Endothelial cell of umbilical vein (primary cell): ENCODE measurements around the gene SNCA. TPM values are rescaled to one million over a fixed set of nuclear protein-coding genes. Genes with fewer than 3 reads are reported as not detected.

Experiments used
- BruUV-seq: library from RNA; stranded (reverse); fragments of 400-500 nt; replicated peaks from 2 replicates; lab custom pipeline; 2021; lab: Mats Ljungman, UMichigan
- CTCF ChIA-PET: fragments of 300-600, 350-600 bp; sonication (Branson Sonifier 250); formaldehyde crosslinking; loops from one replicate; lab custom pipeline; 2021; ENCODE audit warnings: antibody characterized with exemption, inconsistent platforms; lab: Charles Lee
- POLR2A ChIA-PET: fragments of 300-600, 350-600 bp; sonication (Branson Sonifier 250); formaldehyde crosslinking; loops from one replicate; lab custom pipeline; 2021; ENCODE audit warnings: antibody characterized with exemption, inconsistent platforms; lab: Charles Lee
- DNase-seq: peaks from one replicate; pipeline ENCODE4 v3.0.0-alpha.2; 2011; ENCODE audit warnings: low read depth, low spot score
- FAIRE-seq: peaks from 2 replicates; lab custom pipeline; 2011; peaks lifted over from hg19 to GRCh38; lab: Jason Lieb, UNC
- H2AFZ ChIP-seq: 2 replicates; pipeline ENCODE4 v1.6.0; 2012; ENCODE audit warnings: low read depth, low read length, control low read depth, inconsistent platforms
- H3K27ac ChIP-seq: 2 replicates; pipeline ENCODE4 v1.5.1; 2011; ENCODE audit warnings: low read depth, mild to moderate bottlenecking, control low read depth, low read length, moderate library complexity; ENCODE audit not compliant: insufficient read depth
- H3K27me3 ChIP-seq, 2 experiments: 2 replicates each; pipeline versions ENCODE4 v1.6.0 to v1.6.1; 2011; ENCODE audit warnings: low read length in 2 of 2, mixed read lengths in 1 of 2; ENCODE audit not compliant: control insufficient read depth in 2 of 2, insufficient read depth in 2 of 2
- H3K36me3 ChIP-seq, 2 experiments: 2 replicates in 1 of 2; 3 replicates in 1 of 2; pipeline ENCODE4 v1.5.1; 2011; ENCODE audit warnings: low read length in 2 of 2, mild to moderate bottlenecking in 1 of 2, moderate library complexity in 1 of 2; ENCODE audit not compliant: control insufficient read depth in 2 of 2, insufficient read depth in 2 of 2; ENCODE audit errors: extremely low read depth in 1 of 2
- H3K4me1 ChIP-seq: 3 replicates; pipeline ENCODE4 v1.5.1; 2011; ENCODE audit warnings: mild to moderate bottlenecking, low read length; ENCODE audit not compliant: control insufficient read depth, insufficient read depth; ENCODE audit errors: extremely low read depth
- H3K4me2 ChIP-seq: 2 replicates; pipeline ENCODE4 v1.6.1; 2011; ENCODE audit warnings: low read length, control low read depth, mixed read lengths; ENCODE audit not compliant: insufficient read depth
- H3K4me3 ChIP-seq, 3 experiments: fragments of 200-600 bp in 1 of 3; sonication (generic), shearing (Covaris generic) in 1 of 3; replicated peaks in 1 of 3; 2 replicates each; pipeline ENCODE4 v1.5.1; 2011 to 2016; ENCODE audit warnings: control low read depth in 3 of 3, low read length in 3 of 3, mild to moderate bottlenecking in 2 of 3, inconsistent platforms in 1 of 3, low read depth in 1 of 3, moderate library complexity in 1 of 3; ENCODE audit not compliant: insufficient read depth in 1 of 3
- H3K79me2 ChIP-seq: 2 replicates; pipeline ENCODE4 v1.6.0; 2012; ENCODE audit warnings: low read length, inconsistent platforms; ENCODE audit not compliant: control insufficient read depth, insufficient read depth
- H3K9ac ChIP-seq: replicated peaks from 2 replicates; pipeline ENCODE3; 2011; ENCODE audit warnings: low read length, control low read depth; ENCODE audit not compliant: insufficient read depth; ENCODE audit errors: extremely low read depth
- H3K9me1 ChIP-seq: replicated peaks from 3 replicates; pipeline ENCODE4 v1.6.0; 2011; ENCODE audit warnings: mild to moderate bottlenecking, low read length; ENCODE audit not compliant: control insufficient read depth, insufficient read depth; ENCODE audit errors: extremely low read depth
- H3K9me3 ChIP-seq: replicated peaks from 2 replicates; pipeline ENCODE4 v1.5.1; 2012; ENCODE audit warnings: low read length, inconsistent platforms; ENCODE audit not compliant: control insufficient read depth, insufficient read depth
- H4K20me1 ChIP-seq: replicated peaks from 2 replicates; pipeline ENCODE3; 2011; ENCODE audit warnings: mild to moderate bottlenecking, low read length; ENCODE audit not compliant: control insufficient read depth, insufficient read depth; ENCODE audit errors: extremely low read depth
- FOS ChIP-seq: IDR thresholded peaks from 2 replicates; pipeline ENCODE4 v1.6.1; 2011; ENCODE audit warnings: mild to moderate bottlenecking, low read length, moderate library complexity, borderline replicate concordance; ENCODE audit not compliant: insufficient read depth
- GATA2 ChIP-seq: IDR thresholded peaks from 2 replicates; pipeline ENCODE4 v1.7.0; 2011; ENCODE audit warnings: low read depth, mild to moderate bottlenecking, moderate library complexity, mixed read lengths, low read length; ENCODE audit not compliant: insufficient read length, insufficient read depth
- JUN ChIP-seq: IDR thresholded peaks from 2 replicates; pipeline ENCODE4 v1.6.1; 2011; ENCODE audit warnings: borderline replicate concordance, low read depth; ENCODE audit not compliant: insufficient read length, insufficient read depth
- POLR2A ChIP-seq: IDR thresholded peaks from 2 replicates; pipeline ENCODE4 v1.6.1; 2012; ENCODE audit warnings: low read depth, mild to moderate bottlenecking, control low read depth, low read length
- POLR2AphosphoS5 ChIP-seq: IDR thresholded peaks from 2 replicates; pipeline ENCODE4 v1.6.1; 2012; ENCODE audit warnings: low read depth, mild to moderate bottlenecking, control low read depth, low read length, moderate library complexity; ENCODE audit not compliant: insufficient read depth
- dilution Hi-C: fragments of 300-500 bp; cut with MboI; formaldehyde crosslinking; loops from one replicate; pipeline ENCODE4 v1.15.0; 2019; ENCODE audit warnings: low sequenced_read_pairs; ENCODE audit not compliant: extremely low pct_ligation_motif_present
- intact Hi-C: fragments of 100-400 bp; cut with micrococcal nuclease; formaldehyde crosslinking; loops from one replicate; pipeline ENCODE4 v1.10.0; 2022
- polyA plus RNA-seq, 4 experiments: library from polyadenylated mRNA; depleted of rRNA in 3 of 4; stranded (reverse) in 3 of 4; unstranded in 1 of 4; fragments of >200 nt; gene quantifications; 2 replicates each; pipeline versions ENCODE4 v1.2.1 to v1.2.3, GENCODE V29; 2011 to 2012; ENCODE audit warnings: missing spikeins in 1 of 4
- total RNA-seq: library from RNA; stranded (reverse); gene quantifications from 2 replicates; pipeline ENCODE4 v1.2.3, GENCODE V29; 2021
- TF ChIP-seq, protein P1 (sequence below): IDR thresholded peaks from 2 replicates; pipeline ENCODE4 v1.6.1; 2011; ENCODE audit not compliant: insufficient read depth, insufficient read length
- TF ChIP-seq, protein P2 (sequence below), 2 donors: IDR thresholded peaks; 1 replicate in 1 of 2; 2 replicates in 1 of 2; pipeline ENCODE4 v1.5.1; 2011; ENCODE audit warnings: low read length in 2 of 2, mild to moderate bottlenecking in 2 of 2, moderate library complexity in 2 of 2, control low read depth in 1 of 2, inconsistent platforms in 1 of 2, low read depth in 1 of 2; ENCODE audit not compliant: insufficient read depth in 1 of 2; ENCODE audit errors: extremely low read depth in 1 of 2

SNCA gene
- total and polyA plus RNA-seq, 2 donors (not counting 3 experiments of a cell fraction or from before 2014, with no cell fraction given): 76.8 to 116 TPM

DNA sequence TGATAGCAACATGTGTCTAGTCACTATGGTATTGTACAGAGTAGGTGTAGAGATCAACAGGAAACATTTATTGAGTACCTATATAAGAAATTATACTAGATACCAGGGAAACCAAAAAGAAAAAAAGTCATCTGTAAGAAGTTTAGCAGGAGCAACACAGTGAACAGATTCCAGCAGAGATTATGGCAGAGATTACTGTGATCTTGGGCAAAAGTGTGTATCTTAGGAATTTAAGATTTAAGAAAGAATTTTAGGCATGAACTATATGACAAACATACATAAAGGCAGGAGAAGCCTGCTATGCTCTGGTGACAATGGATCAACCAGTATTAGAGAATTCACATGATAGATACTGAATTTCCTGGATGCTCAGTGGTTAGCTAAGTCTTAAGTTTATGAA, 37.9 kb downstream of the SNCA start:
- BruUV-seq: no TSS peak
- CTCF ChIA-PET: interaction anchor here (1.5 to 1.7 kb wide), 2 partner anchors 39 to 66 kb away, joined by 3 to 6 read pairs; no protein-coding TSS in a partner anchor

DNA sequence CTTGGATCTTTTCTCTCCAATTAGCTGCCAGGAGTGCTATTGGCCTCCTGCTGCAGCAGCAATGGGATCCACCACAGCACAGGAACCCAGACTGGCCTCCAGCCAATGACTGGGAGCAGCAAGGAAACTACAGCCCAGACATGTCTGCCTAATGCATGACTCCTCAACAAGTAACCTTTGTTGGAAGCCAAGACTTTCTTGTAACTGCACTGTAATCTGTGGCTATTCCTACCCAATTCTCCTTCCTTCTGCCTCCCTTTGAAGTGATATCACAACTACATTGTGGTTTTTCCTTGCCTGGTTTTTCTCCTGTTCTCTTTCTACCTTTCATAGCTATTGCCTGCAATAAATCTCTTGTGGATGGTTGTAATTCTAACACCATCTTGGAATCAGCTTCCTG, 39.8 kb downstream of the SNCA start:
- no TSS peak for BruUV-seq
- Histone ChIP-seq H3K9me1 (no peaks in the 10 kb centered on the region), H3K27me3 (no peaks in the 10 kb centered on the region), H4K20me1 (no peaks in the 10 kb centered on the region), H3K79me2 (peaks cover 25% of the 10 kb centered on the region), H2AFZ (no peak overlapping the region), H3K27ac (peak overlapping the region; percentile 40), H3K9me3 (no peaks in the 10 kb centered on the region), H3K4me3 (no peak overlapping the region), H3K36me3 (peaks cover 3% of the 10 kb centered on the region in 2 experiments), H3K4me2 (peak overlapping the region; percentile 19), H3K9ac (no peak overlapping the region), H3K4me1 (peaks cover 53% of the 10 kb centered on the region)
- ChIA-PET CTCF (interaction anchor here (1.4 kb wide), 1 partner anchor 41 kb away, joined by 5 read pairs; no protein-coding TSS in a partner anchor), POLR2A (no interaction called here)
- dilution Hi-C loops: no loop called here
- DNase-seq (peak; percentile 77), FAIRE-seq (peak; percentile 75)
- intact Hi-C loops: no loop called here
- TF ChIP-seq POLR2AphosphoS5 (peak; percentile 31), POLR2A (no peak), FOS (peak; percentile 44)
- TF ChIP-seq, protein P1, sequence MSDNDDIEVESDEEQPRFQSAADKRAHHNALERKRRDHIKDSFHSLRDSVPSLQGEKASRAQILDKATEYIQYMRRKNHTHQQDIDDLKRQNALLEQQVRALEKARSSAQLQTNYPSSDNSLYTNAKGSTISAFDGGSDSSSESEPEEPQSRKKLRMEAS: no peak

More for the DNA sequence above, 37.9 kb downstream of the SNCA start:
- no peak for TF ChIP-seq JUN
- no peak for TF ChIP-seq GATA2
- no peak for TF ChIP-seq POLR2A
- no peak for TF ChIP-seq POLR2AphosphoS5
- TF ChIP-seq, protein P2, sequence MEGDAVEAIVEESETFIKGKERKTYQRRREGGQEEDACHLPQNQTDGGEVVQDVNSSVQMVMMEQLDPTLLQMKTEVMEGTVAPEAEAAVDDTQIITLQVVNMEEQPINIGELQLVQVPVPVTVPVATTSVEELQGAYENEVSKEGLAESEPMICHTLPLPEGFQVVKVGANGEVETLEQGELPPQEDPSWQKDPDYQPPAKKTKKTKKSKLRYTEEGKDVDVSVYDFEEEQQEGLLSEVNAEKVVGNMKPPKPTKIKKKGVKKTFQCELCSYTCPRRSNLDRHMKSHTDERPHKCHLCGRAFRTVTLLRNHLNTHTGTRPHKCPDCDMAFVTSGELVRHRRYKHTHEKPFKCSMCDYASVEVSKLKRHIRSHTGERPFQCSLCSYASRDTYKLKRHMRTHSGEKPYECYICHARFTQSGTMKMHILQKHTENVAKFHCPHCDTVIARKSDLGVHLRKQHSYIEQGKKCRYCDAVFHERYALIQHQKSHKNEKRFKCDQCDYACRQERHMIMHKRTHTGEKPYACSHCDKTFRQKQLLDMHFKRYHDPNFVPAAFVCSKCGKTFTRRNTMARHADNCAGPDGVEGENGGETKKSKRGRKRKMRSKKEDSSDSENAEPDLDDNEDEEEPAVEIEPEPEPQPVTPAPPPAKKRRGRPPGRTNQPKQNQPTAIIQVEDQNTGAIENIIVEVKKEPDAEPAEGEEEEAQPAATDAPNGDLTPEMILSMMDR (IDR thresholded peaks at IDR 0.05; ENCODE audit: extremely low read depth in 1 of 2, insufficient read depth in 1 of 2, low read depth in 1 of 2, low read length in 2 of 2): no peak
- Histone ChIP-seq H3K9ac (peak overlapping the region; percentile 83), H3K27ac (peak overlapping the region; percentile 90), H4K20me1 (no peaks in the 10 kb centered on the region), H3K4me3 (no peak overlapping the region), H3K9me3 (no peaks in the 10 kb centered on the region), H2AFZ (no peak overlapping the region), H3K4me2 (peak overlapping the region; percentile 86), H3K4me1 (peaks cover 53% of the 10 kb centered on the region), H3K36me3 (peaks cover 0 to 2% of the 10 kb centered on the region in 2 experiments), H3K9me1 (no peaks in the 10 kb centered on the region), H3K27me3 (no peaks in the 10 kb centered on the region), H3K79me2 (peaks cover 26% of the 10 kb centered on the region)
- DNase-seq (peak; percentile 23), FAIRE-seq (no peak)
- POLR2A ChIA-PET: no interaction called here
- dilution Hi-C loops: no loop called here
- intact Hi-C loops: no loop called here
